Astrocyte of the hippocampus (primary cell): ENCODE measurements around the gene HDAC4.
A peak's percentile ranks its signal among the peaks of the same experiment; 100 is the strongest.

Source experiments
- DNase-seq: peaks from one replicate; pipeline ENCODE4 v3.0.0; 2011; ENCODE audit warnings: low read depth, low spot score

Gene HDAC4

GRCh38 chr2:239327536-239328350 lies 73.1 kb downstream of the HDAC4 start:
- DNase-seq: no peak

GRCh38 chr2:239326831-239327535 lies 73.8 kb downstream of the HDAC4 start:
- peak; percentile 59 for DNase-seq

GRCh38 chr2:239324456-239324855 lies 76.4 kb downstream of the HDAC4 start:
- no peak for DNase-seq

GRCh38 chr2:239323447-239323846 lies 77.4 kb downstream of the HDAC4 start:
- no peak for DNase-seq

GRCh38 chr2:239322416-239323086 lies 78.3 kb downstream of the HDAC4 start:
- peak; percentile 61 for DNase-seq

GRCh38 chr2:239321596-239322415 lies 79.0 kb downstream of the HDAC4 start:
- no peak for DNase-seq

GRCh38 chr2:239318790-239319661 lies 81.8 kb downstream of the HDAC4 start:
- peak; percentile 62 for DNase-seq

GRCh38 chr2:239318151-239318611 lies 82.6 kb downstream of the HDAC4 start:
- DNase-seq: no peak

- DNase-seq: peak; percentile 67
These were observed 84.0 kb downstream of the HDAC4 start for GRCh38 chr2:239316562-239317465.

GRCh38 chr2:239315308-239315707 lies 85.5 kb downstream of the HDAC4 start:
- no peak for DNase-seq

GRCh38 chr2:239313776-239314175 lies 87.0 kb downstream of the HDAC4 start:
- no peak for DNase-seq

- DNase-seq: no peak
These were observed 87.8 kb downstream of the HDAC4 start for GRCh38 chr2:239312741-239313667.

- DNase-seq: no peak
These were observed 88.7 kb downstream of the HDAC4 start for GRCh38 chr2:239312081-239312511.

- no peak for DNase-seq
These were observed 89.4 kb downstream of the HDAC4 start for GRCh38 chr2:239311132-239312040.

GRCh38 chr2:239310401-239311061 lies 90.3 kb downstream of the HDAC4 start:
- DNase-seq: no peak

GRCh38 chr2:239309398-239310245 lies 91.2 kb downstream of the HDAC4 start:
- no peak for DNase-seq
